ENCODE data around the gene FAAP100.

The FAAP100 gene

GRCh38 chr17:81551458-81552243 lies 502 bp downstream of the FAAP100 start:
- no peak for DNase-seq

- no peak for DNase-seq
Measured at GRCh38 chr17:81550830-81551457, 1.2 kb downstream of the FAAP100 start.

GRCh38 chr17:81550285-81550684 lies 1.9 kb downstream of the FAAP100 start:
- DNase-seq, result no peak

DNA sequence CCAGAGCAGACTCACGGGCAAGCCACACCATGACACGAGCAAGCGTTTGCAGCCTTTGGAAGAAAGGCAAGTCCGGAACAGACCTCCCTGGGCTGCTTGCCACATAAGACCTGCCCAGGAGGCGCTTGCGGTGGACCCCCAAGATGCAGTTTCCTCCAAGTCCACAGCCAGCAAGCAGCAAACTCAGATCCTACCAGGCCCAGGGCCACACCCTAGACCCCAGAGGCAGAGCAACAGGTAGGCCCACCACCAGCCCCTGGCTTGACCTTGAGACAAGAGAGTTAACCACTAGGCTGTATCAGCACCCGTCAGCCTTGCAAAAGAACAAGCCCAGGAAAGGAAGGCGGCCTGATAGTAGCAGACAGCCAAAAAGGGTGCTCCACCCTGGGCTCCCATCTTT lies 2.3 kb downstream of the FAAP100 start:
- DNase-seq, result no peak

- no peak for DNase-seq
Measured at GRCh38 chr17:81549031-81549557, 3.1 kb downstream of the FAAP100 start.

DNA sequence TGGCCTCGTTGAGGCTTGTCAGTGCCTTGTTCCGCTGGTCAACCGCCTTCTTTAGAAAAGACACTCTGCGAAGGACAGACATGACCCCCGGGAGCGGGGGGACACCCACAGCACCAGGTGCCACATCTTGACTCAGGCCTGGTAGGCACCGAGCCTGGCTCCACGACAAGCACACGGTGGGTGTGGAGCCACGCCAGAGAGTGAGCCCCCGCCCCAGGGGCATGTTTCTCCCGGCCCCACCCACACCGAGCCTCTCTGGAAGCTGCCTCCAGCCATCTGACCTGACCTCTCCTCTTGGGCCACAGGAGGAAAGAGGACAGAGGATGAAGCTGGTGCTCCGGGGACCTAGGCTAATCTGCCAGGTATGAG lies 4.6 kb downstream of the FAAP100 start:
- DNase-seq, result no peak

- no peak for DNase-seq
Measured at GRCh38 chr17:81546906-81547613, 5.1 kb downstream of the FAAP100 start.

- DNase-seq, result no peak
Measured at GRCh38 chr17:81545160-81545949, 6.8 kb downstream of the FAAP100 start.

DNA sequence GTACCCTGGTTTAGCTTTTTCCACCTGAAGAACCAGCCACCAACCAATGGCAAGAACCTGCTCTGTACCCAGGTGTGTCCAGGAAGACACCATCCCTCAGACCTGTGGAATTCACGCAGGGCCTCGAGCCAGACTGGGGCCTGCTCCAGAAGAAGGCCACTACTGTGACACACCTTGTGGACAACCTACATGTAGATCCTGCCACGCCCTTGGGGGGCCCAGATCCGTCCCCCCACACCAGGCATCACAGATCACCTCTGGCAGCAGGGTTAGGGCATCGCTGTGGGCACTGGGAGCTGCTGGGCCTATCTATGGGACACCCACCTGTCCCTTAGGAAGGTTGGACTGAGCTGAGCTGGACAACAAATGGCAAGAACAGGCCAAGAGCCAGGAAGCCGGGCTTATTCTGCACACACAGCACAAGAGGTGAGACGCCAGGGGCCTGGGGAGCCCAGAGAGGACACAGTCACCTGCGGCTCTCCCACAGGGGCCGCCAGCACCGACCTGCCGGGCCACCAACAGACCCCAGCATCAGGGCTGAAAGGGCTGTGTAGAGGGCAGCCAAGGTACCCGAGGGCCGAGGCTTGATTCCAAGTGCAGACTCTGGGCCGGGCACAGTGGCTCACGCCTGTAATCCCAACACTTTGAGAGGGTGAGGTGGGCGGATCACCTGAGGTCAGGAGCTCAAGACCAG lies 7.7 kb downstream of the FAAP100 start:
- DNase-seq, result no peak

DNA sequence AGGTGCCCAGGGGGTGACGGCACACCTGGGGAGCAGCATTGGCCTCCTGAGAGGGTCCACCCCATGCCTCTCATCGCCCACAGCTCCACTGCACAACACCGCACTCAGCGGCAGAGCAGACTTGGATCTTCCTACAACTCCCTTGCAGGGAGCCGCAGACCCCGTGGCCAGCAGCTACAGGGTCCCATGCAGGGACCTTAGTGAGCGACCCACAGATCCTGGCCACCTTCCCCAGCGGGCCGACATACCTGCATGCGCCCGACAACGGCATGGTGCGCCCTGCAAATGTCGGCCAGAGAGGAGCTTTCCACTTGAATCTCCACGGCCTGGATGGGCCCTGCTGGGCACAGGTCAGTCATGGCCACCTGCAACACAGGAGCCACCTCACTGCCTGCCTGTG lies 8.4 kb downstream of the FAAP100 start:
- no peak for DNase-seq

DNA sequence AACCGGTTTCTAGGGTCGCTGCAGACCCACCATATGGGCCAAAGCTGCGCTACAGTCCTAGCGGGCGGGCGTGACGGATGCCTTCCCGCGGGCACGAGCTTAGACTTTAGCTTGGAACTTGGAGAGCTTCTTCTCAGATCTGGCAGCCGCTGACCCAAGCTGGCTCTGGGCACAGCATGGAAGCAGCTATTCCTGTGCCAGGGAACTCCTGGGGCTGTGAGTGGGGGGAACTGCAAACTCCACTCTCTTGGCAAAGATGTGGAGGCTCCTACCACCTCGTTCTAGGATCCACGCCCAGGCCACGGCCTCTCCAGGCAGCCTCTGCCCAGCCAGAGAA lies 8.8 kb downstream of the FAAP100 start:
- no peak for DNase-seq

- DNase-seq, result no peak
Measured at GRCh38 chr17:81542431-81543338, 9.5 kb downstream of the FAAP100 start.

DNA sequence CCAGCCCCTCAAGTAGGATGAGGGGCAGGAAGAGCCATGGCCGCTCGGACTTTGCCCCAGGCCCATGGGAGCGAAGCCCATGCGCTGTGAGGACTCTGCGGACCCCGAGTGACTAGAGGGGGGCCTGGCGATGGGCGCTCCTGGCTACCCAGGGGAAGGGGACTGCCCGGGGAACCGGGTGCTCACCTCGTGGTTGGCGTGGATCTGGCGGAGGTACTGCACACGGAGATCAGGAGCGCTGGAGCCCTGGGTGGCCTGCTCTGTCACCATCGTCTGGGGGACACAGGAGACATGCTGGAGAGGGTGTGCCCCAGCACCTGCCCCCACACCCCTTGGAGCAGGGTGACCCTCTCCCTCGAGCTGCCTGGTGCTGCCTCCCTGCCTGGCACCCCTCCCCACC lies 11.0 kb downstream of the FAAP100 start:
- DNase-seq, result no peak

DNA sequence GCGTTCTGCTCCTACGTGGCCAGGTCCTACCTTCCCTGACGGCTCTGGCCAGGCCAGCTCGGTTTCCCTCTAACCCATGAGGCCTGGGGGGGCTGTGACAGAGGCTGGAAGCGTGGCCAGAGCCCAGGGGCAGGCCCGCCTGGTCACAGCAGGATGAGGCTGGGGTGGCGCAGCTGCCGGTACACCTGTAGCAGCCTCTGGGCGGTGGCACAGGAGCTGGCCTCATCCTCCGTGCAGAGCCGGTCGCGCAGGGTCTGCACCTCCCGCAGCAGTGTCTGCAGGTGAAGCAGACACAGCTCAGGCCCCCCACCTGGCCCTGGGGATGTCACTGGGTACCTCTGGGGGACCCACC lies 11.5 kb downstream of the FAAP100 start:
- no peak for DNase-seq

DNA sequence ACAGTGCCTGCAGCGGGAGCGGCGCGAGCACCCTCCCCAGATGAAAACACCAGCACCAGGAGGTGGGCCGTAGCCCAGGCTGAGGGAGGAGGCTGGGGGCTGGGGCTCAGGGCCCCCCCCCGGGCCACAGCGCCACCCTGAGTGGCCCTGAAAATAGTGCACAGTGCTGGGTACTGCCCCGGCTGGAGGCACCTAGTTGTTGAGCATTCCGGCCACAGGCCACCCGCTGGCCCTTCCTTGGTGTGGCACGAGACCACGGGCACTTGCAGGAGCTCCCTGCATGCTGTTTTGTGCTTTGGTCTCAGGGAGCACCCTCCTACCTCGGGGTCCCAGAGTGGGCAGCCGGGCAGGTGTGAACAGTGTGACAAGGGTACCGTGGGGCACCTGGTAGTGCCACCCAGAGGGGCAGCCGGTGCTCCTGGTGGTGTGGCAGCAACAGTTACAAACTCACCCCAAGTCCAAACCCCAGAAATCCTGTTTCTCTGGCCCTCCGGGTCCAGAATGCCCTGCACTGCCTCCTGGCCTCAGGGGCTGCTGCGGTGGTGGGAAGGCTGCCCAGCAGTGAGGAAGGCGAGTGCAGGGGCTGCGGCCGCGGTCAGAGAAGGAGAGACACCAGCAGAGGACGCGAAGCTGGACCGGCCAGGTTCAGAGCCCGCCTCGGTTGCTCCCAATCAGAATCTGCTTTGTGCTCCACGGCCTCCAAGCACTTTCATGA lies 12.0 kb downstream of the FAAP100 start:
- DNase-seq, result no peak

DNA sequence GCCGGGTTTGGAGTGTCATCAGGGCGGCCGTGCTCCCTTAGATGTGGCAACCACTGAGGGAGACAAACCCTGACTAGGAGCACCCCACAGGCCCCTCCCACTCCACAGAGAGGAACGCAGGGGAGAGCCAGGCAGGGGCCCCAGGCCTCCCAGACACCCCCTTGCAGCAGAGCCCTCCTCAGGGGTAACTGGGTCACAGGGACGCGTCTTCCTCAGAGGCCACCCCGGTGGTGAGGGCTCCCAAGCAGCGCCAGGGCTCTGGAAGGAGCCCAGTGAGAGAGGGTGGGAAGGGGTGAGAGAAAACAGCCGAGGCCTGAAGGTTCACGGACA lies 12.6 kb downstream of the FAAP100 start:
- no peak for DNase-seq

GRCh38 chr17:81538651-81539570 lies 13.2 kb downstream of the FAAP100 start:
- no peak for DNase-seq

GRCh38 chr17:81537856-81538555 lies 14.1 kb downstream of the FAAP100 start:
- DNase-seq, result peak; percentile 86

DNA sequence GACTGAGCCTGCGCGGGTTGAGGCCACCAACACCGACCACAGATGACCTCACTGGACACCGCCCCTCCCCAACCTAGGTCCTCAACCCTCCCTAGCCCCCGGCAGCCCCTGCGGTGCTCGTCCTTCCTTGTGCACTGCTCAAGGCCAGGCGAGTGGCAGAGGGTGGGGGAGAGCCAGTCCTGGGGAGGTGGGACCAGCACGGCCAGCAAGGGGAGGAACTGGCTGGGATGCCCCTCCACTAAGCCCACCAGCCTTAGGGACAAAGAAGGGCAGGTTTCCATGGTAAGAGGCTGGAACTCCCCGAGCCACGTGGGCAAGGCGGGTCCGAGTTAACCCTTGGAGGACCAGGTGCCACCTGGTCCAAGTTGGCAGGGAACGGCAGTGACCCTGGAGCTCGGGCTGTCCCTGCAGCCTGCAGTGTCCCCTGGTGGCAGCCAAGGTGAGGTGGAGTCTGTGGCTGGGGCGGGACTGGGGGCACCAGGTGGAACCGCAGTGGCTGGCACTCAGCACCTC lies 14.8 kb downstream of the FAAP100 start:
- DNase-seq, result peak; percentile 57
